Large intestine (tissue), 3 donors: ENCODE data around the gene MB21D2. TPM values are rescaled to one million over a fixed set of nuclear protein-coding genes. Genes with fewer than 3 reads are reported as not detected.

ENCODE experiments used
- DNase-seq, 2 donors: peaks; one replicate each; pipeline versions ENCODE4 v3.0.0 to v3.0.0-alpha.2; 2013
- H3K27ac ChIP-seq: one replicate; pipeline ENCODE4 v1.5.1; 2013; ENCODE audit warnings: low read length
- H3K27me3 ChIP-seq: 2 replicates; pipeline ENCODE4 v1.6.1; 2013; ENCODE audit warnings: low read length; ENCODE audit not compliant: control insufficient read depth, insufficient read depth
- H3K36me3 ChIP-seq: 2 replicates; pipeline ENCODE4 v1.6.1; 2013; ENCODE audit warnings: low read length; ENCODE audit not compliant: control insufficient read depth, insufficient read depth
- H3K4me1 ChIP-seq: one replicate; pipeline ENCODE4 v1.6.1; 2013; ENCODE audit warnings: low read length; ENCODE audit not compliant: control insufficient read depth, insufficient read depth
- H3K4me3 ChIP-seq: one replicate; pipeline ENCODE4 v1.5.1; 2013; ENCODE audit warnings: low read length
- H3K9me3 ChIP-seq: one replicate; pipeline ENCODE4 v1.6.1; 2013; ENCODE audit warnings: mild to moderate bottlenecking, low read depth, low read length, moderate library complexity; ENCODE audit not compliant: control insufficient read depth
- WGBS: methylation state at CpG from one replicate; pipeline ENCODE4 v1.1.5; 2013; ENCODE audit warnings: low lambda C conversion rate; ENCODE audit not compliant: insufficient coverage; 5-methylcytosine and 5-hydroxymethylcytosine counted together
- polyA plus RNA-seq: library from polyadenylated mRNA; unstranded; fragments of 120-200 nt; gene quantifications from one replicate; pipeline ENCODE4 v1.2.1, GENCODE V29; 2013

MB21D2 gene
- polyA plus RNA-seq, 1 donor: 18.3 TPM

GRCh38 chr3:192942625-192943024 is 25.0 kb upstream of the MB21D2 start:
- DNase-seq: no peak
- Histone ChIP-seq H3K4me3 (no peak overlapping the region), H3K27ac (no peak overlapping the region), H3K36me3 (no peaks in the 10 kb centered on the region), H3K27me3 (no peaks in the 10 kb centered on the region), H3K4me1 (no peaks in the 10 kb centered on the region), H3K9me3 (no peaks in the 10 kb centered on the region)
- WGBS: 20% methylated on average over 2 of the region's 2 CpGs

GRCh38 chr3:192940129-192940528 is 22.5 kb upstream of the MB21D2 start:
- no peaks in the 10 kb centered on the region for H3K36me3 ChIP-seq
- H3K4me1 ChIP-seq: no peaks in the 10 kb centered on the region
- no peaks in the 10 kb centered on the region for H3K9me3 ChIP-seq
- H3K4me3 ChIP-seq: no peak overlapping the region
- DNase-seq: no peak
- no peak overlapping the region for H3K27ac ChIP-seq
- H3K27me3 ChIP-seq: no peaks in the 10 kb centered on the region
- WGBS: no CpG with 5 or more reads among the region's 4 CpGs

GRCh38 chr3:192935441-192935840 is 17.8 kb upstream of the MB21D2 start:
- no peaks in the 10 kb centered on the region for H3K9me3 ChIP-seq
- DNase-seq: no peak
- no peak overlapping the region for H3K4me3 ChIP-seq
- no peak overlapping the region for H3K27ac ChIP-seq
- no peaks in the 10 kb centered on the region for H3K4me1 ChIP-seq
- H3K27me3 ChIP-seq: no peaks in the 10 kb centered on the region
- no CpG with 5 or more reads among the region's 1 CpG for WGBS
- no peaks in the 10 kb centered on the region for H3K36me3 ChIP-seq

- WGBS: 100% methylated on average over 1 of the region's 4 CpGs
- no peak overlapping the region for H3K4me3 ChIP-seq
- no peak for DNase-seq
Measured at GRCh38 chr3:192933779-192934460, 16.3 kb upstream of the MB21D2 start.

GRCh38 chr3:192933259-192933658 is 15.6 kb upstream of the MB21D2 start:
- 100% methylated on average over 1 of the region's 9 CpGs for WGBS
- Histone ChIP-seq H3K36me3 (no peaks in the 10 kb centered on the region), H3K4me1 (no peaks in the 10 kb centered on the region)

More at GRCh38 chr3:192933779-192934460, 16.3 kb upstream of the MB21D2 start:
- no peak overlapping the region for H3K27ac ChIP-seq
- no peaks in the 10 kb centered on the region for H3K9me3 ChIP-seq
- no peaks in the 10 kb centered on the region for H3K36me3 ChIP-seq
- H3K4me1 ChIP-seq: no peaks in the 10 kb centered on the region
- H3K27me3 ChIP-seq: no peaks in the 10 kb centered on the region

GRCh38 chr3:192931825-192932224 is 14.2 kb upstream of the MB21D2 start:
- WGBS: no CpG with 5 or more reads among the region's 3 CpGs
- no peak overlapping the region for H3K4me3 ChIP-seq
- H3K27me3 ChIP-seq: no peaks in the 10 kb centered on the region
- DNase-seq: no peak
- no peaks in the 10 kb centered on the region for H3K9me3 ChIP-seq
- H3K27ac ChIP-seq: no peak overlapping the region
- no peaks in the 10 kb centered on the region for H3K4me1 ChIP-seq
- H3K36me3 ChIP-seq: no peaks in the 10 kb centered on the region

More at GRCh38 chr3:192933259-192933658, 15.6 kb upstream of the MB21D2 start:
- H3K27me3 ChIP-seq: no peaks in the 10 kb centered on the region
- no peak for DNase-seq
- H3K4me3 ChIP-seq: no peak overlapping the region
- no peak overlapping the region for H3K27ac ChIP-seq
- H3K9me3 ChIP-seq: no peaks in the 10 kb centered on the region

- no CpG with 5 or more reads among the region's 1 CpG for WGBS
- DNase-seq: no peak
- no peaks in the 10 kb centered on the region for H3K27me3 ChIP-seq
- no peak overlapping the region for H3K4me3 ChIP-seq
- H3K9me3 ChIP-seq: no peaks in the 10 kb centered on the region
- no peak overlapping the region for H3K27ac ChIP-seq
- H3K4me1 ChIP-seq: no peaks in the 10 kb centered on the region
- no peaks in the 10 kb centered on the region for H3K36me3 ChIP-seq
Measured at GRCh38 chr3:192930577-192930976, 12.9 kb upstream of the MB21D2 start.

- Histone ChIP-seq H3K4me3 (no peak overlapping the region), H3K27ac (no peak overlapping the region), H3K9me3 (no peaks in the 10 kb centered on the region), H3K4me1 (no peaks in the 10 kb centered on the region), H3K27me3 (no peaks in the 10 kb centered on the region), H3K36me3 (no peaks in the 10 kb centered on the region)
- DNase-seq: no peak
- 63% methylated on average over 5 of the region's 9 CpGs for WGBS
Measured at GRCh38 chr3:192929755-192930547, 12.3 kb upstream of the MB21D2 start.

- Histone ChIP-seq H3K36me3 (no peaks in the 10 kb centered on the region), H3K4me1 (no peaks in the 10 kb centered on the region), H3K4me3 (no peak overlapping the region), H3K9me3 (no peaks in the 10 kb centered on the region), H3K27me3 (no peaks in the 10 kb centered on the region), H3K27ac (no peak overlapping the region)
- no peak for DNase-seq
- WGBS: 50% methylated on average over 1 of the region's 2 CpGs
Measured at GRCh38 chr3:192929146-192929545, 11.5 kb upstream of the MB21D2 start.

- Histone ChIP-seq H3K4me1 (no peaks in the 10 kb centered on the region), H3K27ac (no peak overlapping the region), H3K36me3 (no peaks in the 10 kb centered on the region), H3K9me3 (no peaks in the 10 kb centered on the region), H3K27me3 (no peaks in the 10 kb centered on the region), H3K4me3 (no peak overlapping the region)
- 73% methylated on average over 3 of the region's 6 CpGs for whole genome bisulfite sequencing
- DNase-seq: no peak
Measured at GRCh38 chr3:192928720-192929119, 11.1 kb upstream of the MB21D2 start.
